MM.1S (cell line): ENCODE measurements around the gene FBXW7.

Experiments
- DNase-seq: peaks from one replicate; pipeline ENCODE4 v3.0.0-alpha.2; 2015
- H2AFZ ChIP-seq: fragments of 300-600 bp; sonication (generic); 2 replicates; pipeline ENCODE4 v1.6.0; 2016; ENCODE audit warnings: antibody characterized with exemption, low read length
- H3F3A ChIP-seq: fragments of 300-600 bp; sonication (generic); 2 replicates; pipeline ENCODE4 v1.6.1; 2016; ENCODE audit warnings: mild to moderate bottlenecking, antibody characterized with exemption, low read length, moderate library complexity, mixed read lengths; ENCODE audit not compliant: insufficient read depth
- H3K27ac ChIP-seq: fragments of 300-600 bp; sonication (generic); 2 replicates; pipeline ENCODE4 v1.5.1; 2016; ENCODE audit warnings: mild to moderate bottlenecking, low read length
- H3K27me3 ChIP-seq: fragments of 300-600 bp; sonication (generic); replicated peaks from 2 replicates; pipeline ENCODE4 v1.6.0; 2016; ENCODE audit warnings: low read length; ENCODE audit not compliant: insufficient read depth
- H3K36me3 ChIP-seq: fragments of 300-600 bp; sonication (generic); replicated peaks from 2 replicates; pipeline ENCODE4 v1.6.1; 2016; ENCODE audit warnings: mild to moderate bottlenecking, low read length, mixed read lengths; ENCODE audit not compliant: insufficient read depth
- H3K4me1 ChIP-seq: fragments of 300-600 bp; sonication (generic); 2 replicates; pipeline ENCODE4 v1.6.1; 2016; ENCODE audit warnings: low read length, mixed read lengths
- H3K4me2 ChIP-seq: fragments of 300-600 bp; sonication (generic); 2 replicates; pipeline ENCODE4 v1.6.0; 2016; ENCODE audit warnings: low read depth, low read length
- H3K4me3 ChIP-seq: fragments of 300-600 bp; sonication (generic); 2 replicates; pipeline ENCODE4 v1.5.1; 2016; ENCODE audit warnings: low read length, mixed read lengths
- H3K79me2 ChIP-seq: fragments of 300-600 bp; sonication (generic); 2 replicates; pipeline ENCODE4 v1.6.1; 2016; ENCODE audit warnings: mixed run types, low read length, mixed read lengths
- H3K9ac ChIP-seq: fragments of 300-600 bp; sonication (generic); 2 replicates; pipeline ENCODE4 v1.6.1; 2016; ENCODE audit warnings: low read length, mixed read lengths
- H3K9me2 ChIP-seq: fragments of 300-600 bp; sonication (generic); replicated peaks from 2 replicates; pipeline ENCODE4 v1.6.1; 2016; ENCODE audit warnings: mild to moderate bottlenecking, low read length, mixed read lengths; ENCODE audit not compliant: insufficient read depth
- H3K9me3 ChIP-seq: fragments of 300-600 bp; sonication (generic); replicated peaks from 2 replicates; pipeline ENCODE4 v1.6.1; 2016; ENCODE audit warnings: mild to moderate bottlenecking, low read length, mixed read lengths; ENCODE audit not compliant: insufficient read depth
- H4K20me1 ChIP-seq: fragments of 300-600 bp; sonication (generic); 2 replicates; pipeline ENCODE4 v1.6.1; 2016; ENCODE audit warnings: mild to moderate bottlenecking, low read length, moderate library complexity, mixed read lengths; ENCODE audit not compliant: insufficient read depth
- EZH2 ChIP-seq: fragments of 300-600 bp; sonication (generic); optimal IDR thresholded peaks from 2 replicates; pipeline ENCODE3; 2017; ENCODE audit warnings: low read depth, mild to moderate bottlenecking, antibody characterized with exemption, low read length, mixed read lengths
- EZH2phosphoT487 ChIP-seq: fragments of 300-600 bp; sonication (generic); IDR thresholded peaks from 2 replicates; pipeline ENCODE4 v1.6.1; 2018; ENCODE audit warnings: antibody characterized with exemption, low read length
- TF ChIP-seq, protein P1 (sequence below): fragments of 300-600 bp; sonication (generic); IDR thresholded peaks from 2 replicates; pipeline ENCODE4 v1.5.1; 2016; ENCODE audit warnings: antibody characterized with exemption, low read length, mixed read lengths

FBXW7 gene

DNA sequence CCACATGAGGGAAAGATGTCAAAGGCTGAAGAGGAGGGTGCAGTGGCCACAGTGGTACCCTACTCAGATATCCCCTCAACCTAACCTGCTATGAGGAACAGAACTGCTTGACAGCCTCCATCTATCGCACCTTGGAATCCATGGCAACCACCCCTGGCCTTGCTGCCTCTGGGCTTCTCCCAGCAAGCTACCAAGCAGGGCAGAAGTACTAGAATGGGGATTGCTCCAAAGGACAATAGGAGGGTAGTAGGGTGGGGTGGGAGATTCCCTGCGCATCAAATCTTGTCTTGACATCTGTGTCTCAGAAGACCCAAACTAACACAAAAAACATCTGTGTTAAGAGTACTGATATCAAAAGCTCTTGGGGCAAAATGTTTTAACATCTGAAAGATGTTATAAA is 118.2 kb downstream of the FBXW7 start:
- Histone ChIP-seq H4K20me1 (no peaks in the 10 kb centered on the region; the same call in 1 of the 2 replicates), H3K79me2 (peaks cover 78% of the 10 kb centered on the region)

GRCh38 chr4:152415980-152416379 is 119.9 kb downstream of the FBXW7 start:
- H3K4me1 ChIP-seq = no peaks in the 10 kb centered on the region
- no peak overlapping the region for H3K9ac ChIP-seq
- no peak for TF ChIP-seq EZH2
- TF ChIP-seq EZH2phosphoT487 = no peak
- TF ChIP-seq, protein P1, sequence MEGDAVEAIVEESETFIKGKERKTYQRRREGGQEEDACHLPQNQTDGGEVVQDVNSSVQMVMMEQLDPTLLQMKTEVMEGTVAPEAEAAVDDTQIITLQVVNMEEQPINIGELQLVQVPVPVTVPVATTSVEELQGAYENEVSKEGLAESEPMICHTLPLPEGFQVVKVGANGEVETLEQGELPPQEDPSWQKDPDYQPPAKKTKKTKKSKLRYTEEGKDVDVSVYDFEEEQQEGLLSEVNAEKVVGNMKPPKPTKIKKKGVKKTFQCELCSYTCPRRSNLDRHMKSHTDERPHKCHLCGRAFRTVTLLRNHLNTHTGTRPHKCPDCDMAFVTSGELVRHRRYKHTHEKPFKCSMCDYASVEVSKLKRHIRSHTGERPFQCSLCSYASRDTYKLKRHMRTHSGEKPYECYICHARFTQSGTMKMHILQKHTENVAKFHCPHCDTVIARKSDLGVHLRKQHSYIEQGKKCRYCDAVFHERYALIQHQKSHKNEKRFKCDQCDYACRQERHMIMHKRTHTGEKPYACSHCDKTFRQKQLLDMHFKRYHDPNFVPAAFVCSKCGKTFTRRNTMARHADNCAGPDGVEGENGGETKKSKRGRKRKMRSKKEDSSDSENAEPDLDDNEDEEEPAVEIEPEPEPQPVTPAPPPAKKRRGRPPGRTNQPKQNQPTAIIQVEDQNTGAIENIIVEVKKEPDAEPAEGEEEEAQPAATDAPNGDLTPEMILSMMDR = no peak
- no peak overlapping the region for H3K4me3 ChIP-seq
- H3K27me3 ChIP-seq = no peaks in the 10 kb centered on the region
- H2AFZ ChIP-seq = no peak overlapping the region
- no peaks in the 10 kb centered on the region for H3F3A ChIP-seq
- no peaks in the 10 kb centered on the region for H3K36me3 ChIP-seq
- H3K9me3 ChIP-seq = no peaks in the 10 kb centered on the region
- H3K79me2 ChIP-seq = peaks cover 69% of the 10 kb centered on the region
- H4K20me1 ChIP-seq = peaks cover 2% of the 10 kb centered on the region; the same call in 1 of the 2 replicates
- no peak overlapping the region for H3K27ac ChIP-seq
- H3K9me2 ChIP-seq = no peaks in the 10 kb centered on the region
- H3K4me2 ChIP-seq = no peak overlapping the region
- no peak for DNase-seq

More for the DNA sequence above, 118.2 kb downstream of the FBXW7 start:
- Histone ChIP-seq H3K9me2 (no peaks in the 10 kb centered on the region), H3F3A (no peaks in the 10 kb centered on the region), H3K4me1 (no peaks in the 10 kb centered on the region), H3K4me2 (no peak overlapping the region), H3K4me3 (no peak overlapping the region), H3K27me3 (no peaks in the 10 kb centered on the region), H3K9ac (no peak overlapping the region), H3K9me3 (no peaks in the 10 kb centered on the region), H2AFZ (no peak overlapping the region), H3K27ac (no peak overlapping the region), H3K36me3 (no peaks in the 10 kb centered on the region)
- DNase-seq = no peak
- TF ChIP-seq EZH2phosphoT487 (no peak), EZH2 (no peak)
- TF ChIP-seq, protein P1 = no peak

GRCh38 chr4:152408514-152409327 is 127.2 kb downstream of the FBXW7 start:
- H3F3A ChIP-seq = no peaks in the 10 kb centered on the region
- no peak overlapping the region for H3K4me3 ChIP-seq
- no peak for TF ChIP-seq EZH2phosphoT487
- TF ChIP-seq, protein P1 = peak; percentile 68
- H3K9me2 ChIP-seq = no peaks in the 10 kb centered on the region
- H3K27me3 ChIP-seq = no peaks in the 10 kb centered on the region
- no peak overlapping the region for H3K9ac ChIP-seq
- H4K20me1 ChIP-seq = 0 out of 2 replicates have a peak, but pooled peaks cover 2% of the 10 kb centered on the region
- H3K36me3 ChIP-seq = no peaks in the 10 kb centered on the region
- DNase-seq = peak; percentile 32
- H3K4me1 ChIP-seq = no peaks in the 10 kb centered on the region
- H3K9me3 ChIP-seq = no peaks in the 10 kb centered on the region
- peaks cover 33% of the 10 kb centered on the region for H3K79me2 ChIP-seq
- no peak overlapping the region for H2AFZ ChIP-seq
- H3K27ac ChIP-seq = no peak overlapping the region
- no peak overlapping the region for H3K4me2 ChIP-seq
